H1 (cell line): ENCODE measurements around the gene TBCD. TPM values are rescaled to one million over a fixed set of nuclear protein-coding genes. Genes with fewer than 3 reads are reported as not detected.

Source experiments
- NANOG ChIP-seq: IDR thresholded peaks from 2 replicates; pipeline ENCODE4 v1.6.1; 2011; ENCODE audit warnings: low read length, low read depth, mild to moderate bottlenecking, inconsistent platforms; ENCODE audit not compliant: insufficient read depth, poor library complexity, severe bottlenecking
- SUZ12 ChIP-seq: fragments of 200-600 bp; sonication (generic); IDR thresholded peaks from 2 replicates; pipeline ENCODE4 v1.6.1; 2012; ENCODE audit warnings: mild to moderate bottlenecking, inconsistent platforms, low read length, moderate library complexity, mixed read lengths
- polyA plus RNA-seq, 7 experiments: library from polyadenylated mRNA; depleted of rRNA in 3 of 7; stranded (reverse) in 5 of 7; unstranded in 2 of 7; fragments of >200 nt in 5 of 7; fragments of 200-250 nt in 2 of 7; gene quantifications; 1 replicate in 5 of 7; 2 replicates in 1 of 7; 4 replicates in 1 of 7; pipeline versions ENCODE4 v1.2.1 to v1.2.3, GENCODE V29; 2011 to 2013; ENCODE audit warnings: missing spikeins in 2 of 7, mixed read lengths in 2 of 7
- total RNA-seq: library from RNA; stranded (reverse); fragmentation: NEBNext Ultra II Directional; extraction: Animal tissue kit (Norgen Biotek cat#: 25700); gene quantifications from 2 replicates; pipeline ENCODE4 v1.2.1, GENCODE V29; 2021

The TBCD gene
- total and polyA plus RNA-seq, 2 of the 8 experiments (the other 6 are each of a cell fraction or from before 2014, with no cell fraction given), result 118 to 162 TPM

- TF ChIP-seq NANOG (no peak), SUZ12 (no peak)
These were observed 172.3 kb downstream of the TBCD start (continued) for GRCh38 chr17:82924214-82924613.
